ENCODE results near the gene TRIOBP.
A peak's percentile ranks its signal among the peaks of the same experiment; 100 is the strongest.
"Not testable (repeated sequence)": the region's sequence is repeated elsewhere in the genome, so short reads cannot be mapped to it uniquely, and the experiment has no call there.

The TRIOBP gene

DNA sequence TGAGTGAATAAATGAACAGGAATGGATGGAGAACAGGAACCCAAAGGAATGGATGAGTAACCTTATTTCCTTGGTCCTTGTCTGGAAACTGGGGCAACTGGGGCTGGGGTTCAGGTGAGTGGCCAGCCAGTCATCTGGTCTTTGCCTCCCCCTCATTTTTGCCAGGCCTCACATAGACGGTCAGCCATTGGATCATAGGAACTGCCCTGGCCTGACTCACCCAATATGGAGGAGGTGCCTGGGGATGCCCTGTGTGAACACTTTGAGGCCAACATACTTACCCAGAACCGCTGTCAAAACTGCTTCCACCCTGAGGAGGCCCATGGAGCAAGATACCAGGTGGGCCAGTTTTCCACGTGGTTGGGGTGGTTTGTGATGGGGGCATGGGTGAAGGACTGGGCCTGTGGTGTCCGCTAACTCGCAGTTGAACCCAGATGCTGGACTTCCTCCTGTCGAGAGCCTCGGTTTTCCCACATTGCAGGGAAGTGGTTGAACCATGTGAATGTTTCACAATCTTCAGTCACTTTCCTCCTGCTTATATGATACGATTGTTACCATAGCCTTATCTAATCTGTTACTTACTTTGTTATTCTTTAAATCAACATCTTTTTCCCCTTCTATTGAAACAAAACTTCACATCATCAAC lies 4.4 kb downstream of the TRIOBP start:
- H3K27ac Mint-ChIP-seq: no peak overlapping the region
- ATAC-seq: no peak
- H3K4me3 Mint-ChIP-seq: no peak overlapping the region

DNA sequence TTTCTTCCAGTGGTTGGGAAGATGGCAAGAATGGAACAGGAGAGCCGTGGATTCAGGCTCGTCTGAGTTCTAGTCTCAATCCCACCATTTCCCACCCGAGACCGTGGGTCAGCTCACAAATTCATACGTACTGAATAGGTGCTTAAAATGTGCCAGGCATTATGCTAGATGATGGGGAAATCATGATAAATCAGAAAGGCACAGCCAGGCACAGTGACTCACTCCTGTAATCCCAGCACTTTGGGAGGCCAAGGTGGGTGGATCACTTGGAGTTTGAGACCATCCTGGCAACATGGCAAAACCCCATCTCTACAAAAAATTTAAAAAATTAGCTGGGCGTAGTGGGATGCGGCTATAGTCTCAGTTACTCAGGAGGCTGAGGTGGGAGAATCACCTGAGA lies 7.1 kb downstream of the TRIOBP start:
- DNase-seq (ENCODE audit: low spot score in 2 of 2): no peak
- Mint-ChIP-seq H3K9me3 (no peaks in the 10 kb centered on the region), H3K4me1 (no peaks in the 10 kb centered on the region), H3K4me3 (no peak overlapping the region), H3K27ac (no peak overlapping the region), H3K36me3 (peaks cover 23% of the 10 kb centered on the region)
- ATAC-seq: no peak

More for the DNA sequence above, 4.4 kb downstream of the TRIOBP start:
- DNase-seq (ENCODE audit: low spot score in 2 of 2): no peak
- Mint-ChIP-seq H3K36me3 (peaks cover 26% of the 10 kb centered on the region), H3K9me3 (no peaks in the 10 kb centered on the region), H3K4me1 (peaks cover 11% of the 10 kb centered on the region)

DNA sequence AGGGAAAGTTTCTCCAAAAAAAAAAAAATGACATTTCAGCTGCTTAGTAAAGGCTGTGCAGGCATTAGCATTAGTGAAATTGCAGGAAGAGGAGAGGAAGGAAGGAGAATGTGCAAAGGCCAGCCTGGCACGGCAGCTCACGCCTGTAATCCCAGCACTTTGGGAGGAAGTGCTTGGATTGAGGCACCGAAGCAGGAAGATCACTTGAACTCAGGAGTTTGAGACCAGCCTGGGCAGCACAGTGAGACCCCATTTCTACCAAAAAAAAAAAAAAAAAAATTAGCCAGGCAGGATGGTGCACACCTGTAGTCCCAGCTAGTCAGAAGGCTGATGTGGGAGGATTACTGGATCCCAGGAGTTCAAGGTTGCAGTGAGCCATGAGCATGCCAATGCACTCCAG lies 7.8 kb downstream of the TRIOBP start:
- Mint-ChIP-seq H3K27ac (no peak overlapping the region), H3K36me3 (peaks cover 23% of the 10 kb centered on the region), H3K9me3 (no peaks in the 10 kb centered on the region), H3K4me3 (no peak overlapping the region), H3K4me1 (no peaks in the 10 kb centered on the region)
- DNase-seq (ENCODE audit: low spot score in 2 of 2) (no peak), ATAC-seq (no peak)

DNA sequence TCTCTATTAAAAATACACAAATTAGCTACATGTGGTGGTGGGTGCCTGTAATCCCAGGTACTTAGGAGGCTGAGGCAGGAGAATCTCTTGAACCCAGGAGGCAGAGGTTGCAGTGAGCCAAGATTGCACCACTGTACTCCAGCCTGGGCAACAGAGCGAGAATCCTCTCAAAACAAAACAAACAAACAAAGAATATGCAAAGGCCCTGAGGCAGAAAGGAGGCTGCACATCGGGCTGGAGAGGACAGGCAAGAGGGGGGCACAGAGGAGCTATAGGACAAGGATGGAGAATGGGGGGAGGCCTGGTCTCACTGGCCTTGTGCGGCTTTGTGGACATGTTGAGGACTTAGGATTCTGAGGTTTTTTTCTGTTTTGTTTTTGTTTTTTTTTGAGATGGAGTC lies 8.4 kb downstream of the TRIOBP start:
- no peak overlapping the region for H3K4me3 Mint-ChIP-seq
- DNase-seq (ENCODE audit: low spot score in 2 of 2) (no peak), ATAC-seq (no peak)
- peaks cover 4% of the 10 kb centered on the region for H3K4me1 Mint-ChIP-seq
- no peaks in the 10 kb centered on the region for H3K9me3 Mint-ChIP-seq
- H3K36me3 Mint-ChIP-seq: peaks cover 22% of the 10 kb centered on the region
- peak overlapping the region; percentile 76 for H3K27ac Mint-ChIP-seq

DNA sequence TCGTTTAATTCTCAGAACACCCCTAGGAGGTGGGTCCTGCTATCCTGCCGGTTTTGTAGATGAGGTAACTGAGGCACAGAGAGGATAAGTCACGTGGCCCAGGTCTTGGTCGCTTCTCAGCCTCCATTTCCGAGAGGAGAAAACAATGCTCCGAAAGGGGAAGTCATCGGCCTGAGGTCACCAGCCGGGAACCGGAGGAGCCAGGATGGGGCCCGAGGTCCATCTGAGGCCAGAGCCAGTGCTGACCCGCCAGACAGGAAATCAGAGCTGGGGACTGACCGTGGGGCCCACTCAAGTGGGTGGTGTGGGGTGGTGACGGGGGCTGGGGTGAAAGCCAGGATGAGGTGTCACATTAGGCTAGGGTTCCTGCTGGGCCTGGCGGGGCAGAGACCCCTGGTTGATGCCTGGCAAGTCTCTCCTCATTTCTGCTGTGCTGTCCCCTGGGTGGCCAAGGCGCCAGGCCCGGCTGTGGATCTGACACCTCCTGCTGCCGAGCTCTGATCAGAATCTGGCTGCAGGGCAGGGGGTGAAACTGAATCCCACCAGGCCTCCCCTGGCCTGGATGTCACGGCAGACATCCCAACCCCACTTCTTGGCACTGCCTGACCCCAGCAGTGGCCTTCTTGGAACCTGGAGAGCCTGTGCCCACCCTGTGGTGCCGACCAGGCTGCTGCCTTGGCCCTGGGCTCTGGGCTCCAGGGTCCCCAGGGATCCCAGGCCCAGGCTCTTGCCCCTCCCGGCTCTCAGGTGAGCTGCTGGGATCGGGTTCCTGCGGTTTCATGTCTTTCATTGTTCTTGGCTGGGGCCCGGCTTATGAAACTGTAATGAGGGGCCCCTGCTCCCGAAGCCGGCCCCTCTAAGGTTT lies 12.0 kb downstream of the TRIOBP start:
- no peak for ATAC-seq
- Mint-ChIP-seq H3K27ac (no peak overlapping the region), H3K4me3 (no peak overlapping the region), H3K9me3 (no peaks in the 10 kb centered on the region), H3K4me1 (peaks cover 4% of the 10 kb centered on the region), H3K36me3 (peaks cover 10% of the 10 kb centered on the region)
- no peak for DNase-seq (ENCODE audit: low spot score in 2 of 2)

DNA sequence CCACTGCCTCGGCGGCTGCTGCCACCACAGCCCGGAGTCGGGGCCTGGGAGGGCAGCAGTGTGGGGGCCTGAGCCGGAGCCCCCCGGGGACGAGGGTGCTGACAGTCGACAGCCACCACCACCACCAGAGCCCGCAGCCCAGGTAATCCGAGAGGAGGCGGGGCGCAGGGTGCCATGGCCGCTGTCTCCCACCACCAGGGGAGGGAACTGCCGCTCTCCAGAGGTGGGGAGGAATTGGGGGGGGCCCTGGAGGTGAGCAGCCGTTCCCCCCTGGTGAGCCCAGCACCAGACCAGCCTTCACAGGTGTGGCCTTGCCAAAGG lies 12.6 kb downstream of the TRIOBP start:
- no peak for ATAC-seq
- Mint-ChIP-seq H3K9me3 (no peaks in the 10 kb centered on the region), H3K36me3 (peaks cover 10% of the 10 kb centered on the region), H3K27ac (no peak overlapping the region), H3K4me1 (peaks cover 4% of the 10 kb centered on the region), H3K4me3 (no peak overlapping the region)
- DNase-seq (ENCODE audit: low spot score in 2 of 2): no peak

DNA sequence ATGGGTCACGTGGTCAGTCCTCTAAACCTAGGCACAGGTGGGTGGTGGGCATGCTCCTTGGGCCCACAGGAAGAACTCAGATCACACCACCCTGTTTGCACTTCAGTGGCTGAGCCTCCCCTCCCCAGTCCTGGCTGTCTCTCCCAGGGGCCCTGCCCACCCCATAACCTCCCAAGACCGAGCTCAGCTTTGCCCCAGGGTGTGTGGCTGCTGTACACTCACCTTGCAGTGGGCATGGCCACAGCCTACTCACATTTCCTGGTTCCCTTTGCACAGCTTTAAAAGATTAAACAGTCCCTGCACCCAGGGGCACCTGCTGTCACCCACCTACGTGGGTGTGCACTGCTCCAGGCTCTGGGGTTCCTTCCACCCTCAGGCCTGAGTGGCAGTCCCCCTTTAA lies 13.8 kb downstream of the TRIOBP start:
- Mint-ChIP-seq H3K9me3 (no peaks in the 10 kb centered on the region), H3K4me3 (no peak overlapping the region), H3K4me1 (peaks cover 4% of the 10 kb centered on the region), H3K36me3 (peaks cover 7% of the 10 kb centered on the region), H3K27ac (peak overlapping the region; percentile 56)
- DNase-seq (ENCODE audit: low spot score in 2 of 2) (no peak), ATAC-seq (no peak)

DNA sequence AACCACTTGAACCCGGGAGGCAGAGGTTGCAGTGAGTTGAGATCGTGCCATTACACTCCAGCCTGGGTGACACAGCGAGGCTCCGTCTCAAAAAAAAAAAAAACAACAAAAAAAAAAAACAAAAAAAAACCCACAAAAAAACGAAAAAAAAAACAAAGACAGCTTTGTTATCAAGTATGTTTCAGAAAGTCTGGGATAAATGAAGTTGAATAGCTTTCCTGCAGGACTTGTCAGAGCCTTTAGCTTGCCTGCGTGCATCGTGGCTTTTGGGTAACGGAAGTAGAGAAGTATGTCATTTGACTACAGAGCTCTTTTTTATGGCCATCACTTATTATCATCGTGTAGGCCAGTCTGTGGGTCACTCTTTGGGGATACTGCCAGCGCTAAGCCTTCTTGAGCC lies 14.6 kb downstream of the TRIOBP start:
- H3K27ac Mint-ChIP-seq: no peak overlapping the region
- H3K4me1 Mint-ChIP-seq: peaks cover 4% of the 10 kb centered on the region
- peaks cover 4% of the 10 kb centered on the region for H3K36me3 Mint-ChIP-seq
- H3K9me3 Mint-ChIP-seq: no peaks in the 10 kb centered on the region
- DNase-seq (ENCODE audit: low spot score in 2 of 2) (no peak), ATAC-seq (no peak)
- H3K4me3 Mint-ChIP-seq: no peak overlapping the region

DNA sequence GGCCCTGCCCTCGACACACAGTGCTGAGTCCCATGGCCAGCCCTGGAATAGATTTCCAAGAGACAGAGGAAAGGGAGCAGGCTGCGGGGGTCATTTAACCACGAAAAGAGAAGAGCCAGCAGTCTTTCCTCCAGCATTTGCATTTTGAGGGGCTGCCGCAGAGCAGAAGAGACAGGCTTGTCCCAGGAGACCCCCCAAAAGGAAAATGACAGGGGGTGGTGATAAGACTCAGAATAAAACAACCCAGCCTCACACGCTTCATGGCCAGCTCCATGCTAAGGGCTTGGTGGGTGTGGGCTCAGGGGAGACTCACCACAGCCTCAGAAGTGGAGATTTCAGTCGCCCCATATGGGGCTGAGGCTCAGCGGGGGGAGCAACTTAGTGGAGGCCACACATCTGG lies 16.9 kb downstream of the TRIOBP start:
- H3K27ac Mint-ChIP-seq: no peak overlapping the region
- ATAC-seq: peak; percentile 24

DNA sequence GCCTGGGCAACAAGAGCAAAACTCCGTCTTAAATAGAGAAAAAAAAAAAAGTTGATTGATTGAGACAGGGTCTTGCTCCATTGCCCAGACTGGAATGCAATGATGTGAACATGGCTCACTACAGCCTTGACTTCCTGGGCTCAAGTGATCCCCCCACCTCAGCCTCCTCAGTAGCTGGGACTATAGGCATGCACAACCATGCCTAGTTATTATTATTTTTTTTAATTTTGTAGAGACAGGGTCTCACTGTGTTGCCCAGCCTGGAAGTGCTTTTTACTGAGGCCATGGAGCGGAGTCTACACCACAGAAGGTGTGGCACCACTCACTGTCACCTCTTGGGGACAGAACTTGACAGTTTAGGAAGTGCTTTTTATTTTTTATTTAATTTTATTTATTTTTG lies 17.8 kb downstream of the TRIOBP start:
- Mint-ChIP-seq H3K36me3 (no peaks in the 10 kb centered on the region), H3K27ac (no peak overlapping the region), H3K9me3 (no peaks in the 10 kb centered on the region), H3K4me1 (peaks cover 7% of the 10 kb centered on the region), H3K4me3 (no peak overlapping the region)
- ATAC-seq (no peak), DNase-seq (ENCODE audit: low spot score in 2 of 2) (no peak)

More for the DNA sequence above, 16.9 kb downstream of the TRIOBP start:
- DNase-seq (ENCODE audit: low spot score in 2 of 2): no peak
- Mint-ChIP-seq H3K9me3 (no peaks in the 10 kb centered on the region), H3K36me3 (no peaks in the 10 kb centered on the region), H3K4me3 (no peak overlapping the region), H3K4me1 (peaks cover 4% of the 10 kb centered on the region)

DNA sequence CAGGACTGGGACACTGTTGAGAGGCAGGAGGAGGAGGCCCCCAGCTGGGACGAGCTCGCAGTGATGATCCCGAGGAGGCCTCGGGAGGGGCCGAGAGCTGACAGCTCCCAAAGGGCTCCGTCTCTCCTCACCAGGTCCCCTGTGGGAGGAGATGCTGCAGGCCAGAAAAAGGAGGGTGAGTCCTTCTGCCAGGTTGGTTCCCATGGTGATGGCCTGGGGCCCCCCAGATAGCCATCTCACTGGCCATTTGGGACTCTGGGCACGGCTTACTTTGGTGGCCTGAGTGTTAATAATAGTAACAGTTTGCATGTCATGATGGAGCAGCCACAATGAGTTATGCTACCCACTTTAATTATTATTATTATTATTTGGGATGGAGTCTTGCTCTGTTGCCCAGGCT lies 18.9 kb downstream of the TRIOBP start:
- no peaks in the 10 kb centered on the region for H3K36me3 Mint-ChIP-seq
- H3K9me3 Mint-ChIP-seq: no peaks in the 10 kb centered on the region
- ATAC-seq: no peak
- H3K4me1 Mint-ChIP-seq: peaks cover 5% of the 10 kb centered on the region
- H3K27ac Mint-ChIP-seq: no peak overlapping the region
- DNase-seq (ENCODE audit: low spot score in 2 of 2): no peak
- H3K4me3 Mint-ChIP-seq: no peak overlapping the region

DNA sequence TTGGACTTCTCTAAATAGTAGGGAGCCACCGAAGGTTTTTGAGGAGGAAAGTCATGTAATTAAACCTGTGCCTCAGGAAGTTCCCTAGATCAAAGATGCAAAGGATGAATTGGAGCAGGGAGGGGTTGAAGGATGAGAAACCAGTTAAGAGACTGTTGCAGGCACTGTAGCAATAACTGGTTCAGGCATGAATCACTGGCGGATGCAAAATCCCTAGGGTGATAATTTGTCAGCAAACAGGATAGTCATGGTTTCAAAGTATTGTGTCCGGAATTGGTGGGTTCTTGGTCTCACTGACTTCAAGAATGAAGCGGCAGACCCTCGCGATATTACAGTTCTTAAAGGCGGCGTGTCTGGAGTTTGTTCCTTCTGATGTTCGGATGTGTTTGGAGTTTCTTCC lies 19.9 kb downstream of the TRIOBP start:
- no peak for DNase-seq (ENCODE audit: low spot score in 2 of 2)
- no peaks in the 10 kb centered on the region for H3K9me3 Mint-ChIP-seq
- no peak overlapping the region for H3K27ac Mint-ChIP-seq
- peaks cover 5% of the 10 kb centered on the region for H3K4me1 Mint-ChIP-seq
- no peaks in the 10 kb centered on the region for H3K36me3 Mint-ChIP-seq
- ATAC-seq: no peak
- no peak overlapping the region for H3K4me3 Mint-ChIP-seq

DNA sequence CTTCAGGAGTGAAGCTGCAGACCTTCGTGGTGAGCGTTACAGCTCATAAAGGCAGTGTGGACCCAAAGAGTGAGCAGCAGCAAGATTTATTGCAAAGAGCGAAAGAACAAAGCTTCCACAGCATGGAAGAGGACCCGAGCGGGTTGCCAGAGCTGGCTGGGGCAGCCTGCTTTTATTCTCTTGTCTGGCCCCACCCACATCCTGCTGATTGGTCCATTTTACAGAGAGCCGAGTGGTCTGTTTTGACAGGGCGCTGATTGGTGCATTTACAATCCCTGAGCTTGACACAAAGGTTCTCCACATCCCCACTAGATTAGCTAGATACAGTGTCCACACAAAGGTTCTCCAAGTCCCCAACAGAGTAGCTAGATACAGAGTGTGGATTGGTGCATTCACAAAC lies 20.4 kb downstream of the TRIOBP start:
- not testable (repeated sequence) for H3K36me3 Mint-ChIP-seq; H3K9me3 Mint-ChIP-seq; ATAC-seq; DNase-seq (ENCODE audit: low spot score in 2 of 2); H3K4me1 Mint-ChIP-seq; H3K4me3 Mint-ChIP-seq; H3K27ac Mint-ChIP-seq

DNA sequence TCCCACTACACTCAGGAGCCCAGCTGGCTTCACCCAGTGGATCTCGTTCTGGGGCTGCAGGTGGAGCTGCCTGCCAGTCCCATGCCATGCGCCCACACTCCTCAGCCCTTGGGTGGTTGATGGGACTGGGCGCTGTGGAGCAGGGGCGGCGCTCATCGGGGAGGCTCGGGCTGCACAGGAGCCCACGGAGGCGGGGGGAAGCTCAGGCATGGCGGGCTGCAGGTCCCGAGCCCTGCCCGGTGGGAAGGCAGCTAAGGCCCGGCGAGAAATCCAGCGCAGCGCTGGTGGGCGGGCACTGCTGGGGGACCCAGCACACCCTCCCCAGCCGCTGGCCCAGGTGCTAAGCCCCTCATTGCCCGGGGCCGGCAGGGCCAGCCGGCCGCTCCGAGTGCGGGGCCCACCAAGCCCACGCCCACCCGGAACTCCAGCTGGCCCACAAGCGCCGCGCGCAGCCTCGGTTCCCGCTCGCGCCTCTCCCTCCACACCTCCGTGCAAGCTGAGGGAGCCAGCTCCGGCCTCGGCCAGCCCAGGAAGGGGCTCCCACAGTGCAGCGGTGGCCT lies 21.0 kb downstream of the TRIOBP start:
- not testable (repeated sequence) for H3K4me3 Mint-ChIP-seq; ATAC-seq; H3K27ac Mint-ChIP-seq; H3K4me1 Mint-ChIP-seq; H3K9me3 Mint-ChIP-seq; DNase-seq (ENCODE audit: low spot score in 2 of 2); H3K36me3 Mint-ChIP-seq

DNA sequence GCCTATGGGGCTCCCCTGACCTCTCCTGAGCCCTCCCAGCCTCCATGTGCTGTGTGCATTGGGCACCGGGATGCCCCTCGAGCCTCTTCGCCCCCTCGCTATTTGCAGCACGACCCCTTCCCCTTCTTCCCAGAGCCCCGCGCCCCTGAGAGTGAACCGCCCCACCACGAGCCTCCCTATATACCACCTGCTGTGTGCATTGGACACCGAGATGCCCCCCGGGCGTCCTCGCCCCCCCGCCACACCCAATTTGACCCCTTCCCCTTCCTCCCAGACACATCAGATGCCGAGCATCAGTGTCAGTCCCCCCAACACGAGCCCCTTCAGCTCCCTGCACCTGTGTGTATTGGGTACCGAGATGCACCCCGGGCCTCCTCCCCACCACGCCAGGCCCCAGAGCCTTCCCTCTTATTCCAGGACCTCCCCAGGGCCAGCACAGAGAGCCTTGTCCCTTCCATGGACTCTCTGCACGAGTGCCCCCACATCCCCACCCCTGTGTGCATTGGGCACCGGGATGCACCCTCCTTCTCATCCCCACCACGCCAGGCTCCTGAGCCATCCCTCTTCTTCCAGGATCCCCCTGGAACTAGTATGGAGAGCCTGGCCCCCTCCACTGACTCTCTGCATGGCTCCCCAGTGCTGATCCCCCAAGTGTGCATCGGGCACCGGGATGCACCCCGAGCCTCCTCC lies 28.8 kb downstream of the TRIOBP start:
- Mint-ChIP-seq H3K4me1 (peaks cover 4% of the 10 kb centered on the region), H3K36me3 (no peaks in the 10 kb centered on the region)

More for the DNA sequence above, 28.8 kb downstream of the TRIOBP start:
- no peak for ATAC-seq
- Mint-ChIP-seq H3K4me3 (no peak overlapping the region), H3K9me3 (no peaks in the 10 kb centered on the region), H3K27ac (no peak overlapping the region)
- no peak for DNase-seq (ENCODE audit: low spot score in 2 of 2)

Measured in stimulated activated effector memory CD8-positive, alpha-beta T cell treated with anti-CD3 and anti-CD28 coated beads, Interleukin-12 subunit alpha, Interleukin-12 subunit beta, amount 100 ng/mL, for 72 hours (primary cell).